IMR-90 (cell line): Measurements from ENCODE around the gene TMEM235.

Experiments
- BHLHE40 ChIP-seq: fragments of 150-350 bp; IDR thresholded peaks from 2 replicates; pipeline ENCODE4 v1.6.1; 2016; ENCODE audit warnings: mild to moderate bottlenecking, low read depth, low read length
- CEBPB ChIP-seq: IDR thresholded peaks from 2 replicates; pipeline ENCODE4 v1.6.1; 2012; ENCODE audit warnings: low read depth, low read length, improper control_type of control experiment
- MXI1 ChIP-seq: IDR thresholded peaks from 2 replicates; pipeline ENCODE4 v1.6.1; 2012; ENCODE audit warnings: low read depth, mild to moderate bottlenecking, low read length, moderate library complexity, borderline replicate concordance
- POLR2A ChIP-seq: IDR thresholded peaks from 2 replicates; pipeline ENCODE4 v1.6.1; 2012; ENCODE audit warnings: mild to moderate bottlenecking, low read depth, low read length
- RAD21 ChIP-seq: IDR thresholded peaks from 2 replicates; pipeline ENCODE4 v1.6.1; 2012; ENCODE audit warnings: low read length, improper control_type of control experiment
- RFX5 ChIP-seq: IDR thresholded peaks from 2 replicates; pipeline ENCODE4 v1.8.0; 2012; ENCODE audit warnings: low read depth, mild to moderate bottlenecking, low read length, moderate library complexity
- SMC3 ChIP-seq: fragments of 150-350 bp; IDR thresholded peaks from 2 replicates; pipeline ENCODE4 v1.6.1; 2016; ENCODE audit warnings: low read depth, mild to moderate bottlenecking, antibody characterized with exemption, low read length, moderate library complexity
- USF2 ChIP-seq: fragments of 150-350 bp; IDR thresholded peaks from 2 replicates; pipeline ENCODE4 v1.6.1; 2017; ENCODE audit warnings: mild to moderate bottlenecking, antibody characterized with exemption, low read length, low read depth
- TF ChIP-seq, protein P1 (sequence below): conservative IDR thresholded peaks from 2 replicates; pipeline ENCODE4 v1.5.1; 2012; ENCODE audit warnings: mild to moderate bottlenecking, low read depth, low read length, improper control_type of control experiment

- TF ChIP-seq, protein P1, sequence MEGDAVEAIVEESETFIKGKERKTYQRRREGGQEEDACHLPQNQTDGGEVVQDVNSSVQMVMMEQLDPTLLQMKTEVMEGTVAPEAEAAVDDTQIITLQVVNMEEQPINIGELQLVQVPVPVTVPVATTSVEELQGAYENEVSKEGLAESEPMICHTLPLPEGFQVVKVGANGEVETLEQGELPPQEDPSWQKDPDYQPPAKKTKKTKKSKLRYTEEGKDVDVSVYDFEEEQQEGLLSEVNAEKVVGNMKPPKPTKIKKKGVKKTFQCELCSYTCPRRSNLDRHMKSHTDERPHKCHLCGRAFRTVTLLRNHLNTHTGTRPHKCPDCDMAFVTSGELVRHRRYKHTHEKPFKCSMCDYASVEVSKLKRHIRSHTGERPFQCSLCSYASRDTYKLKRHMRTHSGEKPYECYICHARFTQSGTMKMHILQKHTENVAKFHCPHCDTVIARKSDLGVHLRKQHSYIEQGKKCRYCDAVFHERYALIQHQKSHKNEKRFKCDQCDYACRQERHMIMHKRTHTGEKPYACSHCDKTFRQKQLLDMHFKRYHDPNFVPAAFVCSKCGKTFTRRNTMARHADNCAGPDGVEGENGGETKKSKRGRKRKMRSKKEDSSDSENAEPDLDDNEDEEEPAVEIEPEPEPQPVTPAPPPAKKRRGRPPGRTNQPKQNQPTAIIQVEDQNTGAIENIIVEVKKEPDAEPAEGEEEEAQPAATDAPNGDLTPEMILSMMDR, result no peak
- TF ChIP-seq USF2 (no peak), RAD21 (no peak), POLR2A (no peak), BHLHE40 (no peak), MXI1 (no peak), SMC3 (no peak), CEBPB (no peak), RFX5 (no peak)
Measured at GRCh38 chr17:78210111-78210510, 21.3 kb upstream of the TMEM235 start.
